ENCODE data around the gene RALGAPA2.

The RALGAPA2 gene

GRCh38 chr20:20417876-20418676 is 294.4 kb downstream of the RALGAPA2 start:
- no peak for ATAC-seq
- H3K4me1 Mint-ChIP-seq = peaks cover 34% of the 10 kb centered on the region
- H3K27ac Mint-ChIP-seq = no peak overlapping the region
- H3K4me3 Mint-ChIP-seq = no peak overlapping the region
- no peak for DNase-seq (ENCODE audit: low spot score in 2 of 2)
- no peaks in the 10 kb centered on the region for H3K9me3 Mint-ChIP-seq
- no peaks in the 10 kb centered on the region for H3K36me3 Mint-ChIP-seq

- no peaks in the 10 kb centered on the region for H3K9me3 Mint-ChIP-seq
- H3K36me3 Mint-ChIP-seq = peaks cover 7% of the 10 kb centered on the region
- ATAC-seq (no peak), DNase-seq (ENCODE audit: low spot score in 2 of 2) (no peak)
- H3K27ac Mint-ChIP-seq = no peak overlapping the region
- H3K4me3 Mint-ChIP-seq = no peak overlapping the region
- peaks cover 41% of the 10 kb centered on the region for H3K4me1 Mint-ChIP-seq
These were observed 297.1 kb downstream of the RALGAPA2 start for GRCh38 chr20:20415321-20415720.

- Mint-ChIP-seq H3K4me3 (no peak overlapping the region), H3K4me1 (peaks cover 37% of the 10 kb centered on the region), H3K9me3 (no peaks in the 10 kb centered on the region), H3K27ac (no peak overlapping the region), H3K36me3 (peaks cover 7% of the 10 kb centered on the region)
- DNase-seq (ENCODE audit: low spot score in 2 of 2) = no peak
- ATAC-seq = no peak
These were observed 297.7 kb downstream of the RALGAPA2 start for GRCh38 chr20:20414640-20415220.

DNA sequence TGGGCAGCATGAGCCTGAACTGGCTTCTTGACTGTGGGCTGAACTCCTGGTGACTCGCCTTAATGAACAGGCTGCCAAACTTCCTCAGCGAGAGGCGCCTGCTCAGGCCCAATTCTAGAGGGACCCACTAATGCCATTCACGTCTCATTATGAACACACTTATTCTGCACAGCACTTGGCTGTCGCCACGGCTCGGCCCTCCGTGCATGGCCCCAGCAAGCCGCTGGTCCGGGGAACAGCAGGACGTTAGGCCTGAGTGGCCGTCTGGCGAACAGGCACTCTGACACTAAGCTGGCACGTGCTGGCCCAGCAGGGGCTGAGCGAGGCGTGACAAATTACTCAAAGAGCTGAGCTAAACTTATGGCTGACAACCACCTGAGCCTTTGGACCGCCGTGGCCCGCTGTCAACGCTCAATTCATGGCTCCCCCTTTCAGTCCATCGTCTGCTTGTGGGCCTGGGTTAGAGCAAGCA is 298.6 kb downstream of the RALGAPA2 start:
- Mint-ChIP-seq H3K36me3 (peaks cover 7% of the 10 kb centered on the region), H3K9me3 (no peaks in the 10 kb centered on the region), H3K27ac (no peak overlapping the region), H3K4me1 (peaks cover 37% of the 10 kb centered on the region), H3K4me3 (no peak overlapping the region)
- ATAC-seq = no peak
- DNase-seq (ENCODE audit: low spot score in 2 of 2) = no peak

DNA sequence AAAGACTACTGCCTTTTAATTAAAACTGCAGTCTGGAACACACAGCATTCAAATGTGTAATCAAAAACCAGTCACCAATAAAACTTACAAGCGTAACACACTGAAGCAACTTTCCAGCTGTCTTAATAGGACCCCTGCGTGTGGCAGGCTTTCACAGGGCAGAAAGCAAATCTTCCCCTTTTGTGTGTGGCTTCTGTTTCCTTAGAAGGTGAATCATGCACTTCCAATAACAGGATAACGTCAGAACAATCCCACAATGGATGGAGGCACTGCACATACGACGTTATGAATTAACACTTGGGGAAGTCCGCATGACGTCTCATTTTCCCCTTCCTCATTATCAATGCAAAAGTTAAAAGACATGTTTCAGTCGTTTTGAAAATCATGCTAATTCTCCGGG is 299.7 kb downstream of the RALGAPA2 start:
- H3K4me1 Mint-ChIP-seq = peaks cover 32% of the 10 kb centered on the region
- peak; percentile 69 for ATAC-seq
- H3K27ac Mint-ChIP-seq = peak overlapping the region; percentile 38
- no peak overlapping the region for H3K4me3 Mint-ChIP-seq
- no peak for DNase-seq (ENCODE audit: low spot score in 2 of 2)
- H3K9me3 Mint-ChIP-seq = no peaks in the 10 kb centered on the region
- H3K36me3 Mint-ChIP-seq = peaks cover 7% of the 10 kb centered on the region

DNA sequence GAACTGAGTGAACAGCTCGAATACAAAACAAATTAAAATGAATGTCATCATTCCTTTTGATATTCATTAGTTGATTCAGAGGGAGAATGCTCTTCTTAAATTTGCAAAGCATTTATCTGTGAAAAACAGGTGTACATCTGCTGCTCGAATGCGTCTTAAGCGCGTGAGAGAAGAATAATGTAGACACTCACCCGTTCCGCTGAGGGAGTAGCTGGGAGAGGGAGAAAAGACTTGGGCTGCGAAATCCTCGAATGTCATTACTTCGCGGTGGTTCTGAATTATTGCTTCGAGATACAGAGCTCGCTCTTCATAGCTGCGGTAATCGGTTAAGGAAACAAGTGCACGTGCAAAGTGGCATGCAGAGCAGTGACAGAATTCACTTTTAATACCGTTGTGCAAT is 300.6 kb downstream of the RALGAPA2 start:
- no peaks in the 10 kb centered on the region for H3K9me3 Mint-ChIP-seq
- DNase-seq (ENCODE audit: low spot score in 2 of 2) = no peak
- no peak overlapping the region for H3K27ac Mint-ChIP-seq
- no peak for ATAC-seq
- peaks cover 7% of the 10 kb centered on the region for H3K36me3 Mint-ChIP-seq
- no peak overlapping the region for H3K4me3 Mint-ChIP-seq
- peaks cover 26% of the 10 kb centered on the region for H3K4me1 Mint-ChIP-seq

GRCh38 chr20:20411402-20411801 is 301.0 kb downstream of the RALGAPA2 start:
- H3K9me3 Mint-ChIP-seq = no peaks in the 10 kb centered on the region
- H3K36me3 Mint-ChIP-seq = peaks cover 7% of the 10 kb centered on the region
- H3K4me1 Mint-ChIP-seq = peaks cover 26% of the 10 kb centered on the region
- DNase-seq (ENCODE audit: low spot score in 2 of 2) = no peak
- no peak for ATAC-seq
- H3K27ac Mint-ChIP-seq = no peak overlapping the region
- no peak overlapping the region for H3K4me3 Mint-ChIP-seq

DNA sequence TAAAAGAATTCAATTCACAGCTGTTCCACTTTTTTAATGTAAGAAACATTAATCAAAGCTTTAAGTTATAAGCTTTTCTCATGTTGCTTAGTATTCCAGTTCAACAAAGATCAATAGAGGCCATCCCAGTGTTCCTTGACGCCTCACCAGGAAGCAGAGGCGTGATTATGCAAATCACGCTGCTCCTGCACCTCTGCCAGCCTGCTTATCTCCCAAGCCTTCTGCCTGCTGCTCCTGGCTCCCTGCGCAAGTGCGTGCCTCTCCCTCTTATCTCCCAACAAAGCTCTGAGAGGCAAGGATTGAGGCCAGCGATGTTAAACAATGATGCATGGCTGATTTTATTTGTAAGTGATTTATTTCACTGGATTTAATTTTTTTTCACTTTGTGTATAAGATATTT is 301.8 kb downstream of the RALGAPA2 start:
- Mint-ChIP-seq H3K36me3 (peaks cover 7% of the 10 kb centered on the region), H3K4me3 (no peak overlapping the region), H3K4me1 (peaks cover 21% of the 10 kb centered on the region), H3K27ac (no peak overlapping the region), H3K9me3 (no peaks in the 10 kb centered on the region)
- no peak for ATAC-seq
- DNase-seq (ENCODE audit: low spot score in 2 of 2) = no peak

DNA sequence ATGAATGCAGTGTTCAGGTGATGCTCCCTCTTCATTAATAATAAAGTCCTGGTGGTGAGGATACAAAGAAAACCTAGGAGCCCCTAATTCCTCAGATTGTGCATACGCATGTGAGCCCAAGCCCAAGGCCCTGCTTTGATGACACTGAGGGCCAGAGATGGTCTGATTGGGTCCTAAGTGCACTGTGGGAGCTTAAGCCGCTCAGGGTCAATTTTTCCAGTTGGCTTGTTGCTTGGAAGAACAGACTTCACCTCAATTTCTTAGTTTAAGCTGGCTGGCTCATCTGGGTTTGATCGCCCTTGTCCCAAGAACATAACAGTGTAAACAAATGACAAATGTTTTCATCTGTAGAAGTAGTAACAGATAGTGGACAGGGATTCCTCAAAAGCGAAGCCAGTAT is 303.1 kb downstream of the RALGAPA2 start:
- Mint-ChIP-seq H3K4me3 (no peak overlapping the region), H3K36me3 (peaks cover 7% of the 10 kb centered on the region), H3K9me3 (no peaks in the 10 kb centered on the region), H3K27ac (no peak overlapping the region), H3K4me1 (peaks cover 21% of the 10 kb centered on the region)
- no peak for DNase-seq (ENCODE audit: low spot score in 2 of 2)
- ATAC-seq = no peak

- Mint-ChIP-seq H3K4me1 (peaks cover 18% of the 10 kb centered on the region), H3K9me3 (no peaks in the 10 kb centered on the region), H3K36me3 (peaks cover 7% of the 10 kb centered on the region), H3K4me3 (no peak overlapping the region), H3K27ac (no peak overlapping the region)
- no peak for ATAC-seq
- DNase-seq (ENCODE audit: low spot score in 2 of 2) = no peak
These were observed 304.3 kb downstream of the RALGAPA2 start for GRCh38 chr20:20407891-20408805.

- no peaks in the 10 kb centered on the region for H3K4me1 Mint-ChIP-seq
- H3K4me3 Mint-ChIP-seq = no peak overlapping the region
- H3K27ac Mint-ChIP-seq = no peak overlapping the region
- no peak for ATAC-seq
- DNase-seq (ENCODE audit: low spot score in 2 of 2) = no peak
- peaks cover under 1% of the 10 kb centered on the region for H3K36me3 Mint-ChIP-seq
- no peaks in the 10 kb centered on the region for H3K9me3 Mint-ChIP-seq
These were observed 306.1 kb downstream of the RALGAPA2 start for GRCh38 chr20:20406306-20406705.

- H3K4me3 Mint-ChIP-seq = no peak overlapping the region
- no peak for DNase-seq (ENCODE audit: low spot score in 2 of 2)
- no peak for ATAC-seq
- H3K27ac Mint-ChIP-seq = no peak overlapping the region
- no peaks in the 10 kb centered on the region for H3K9me3 Mint-ChIP-seq
- no peaks in the 10 kb centered on the region for H3K4me1 Mint-ChIP-seq
- H3K36me3 Mint-ChIP-seq = no peaks in the 10 kb centered on the region
These were observed 306.8 kb downstream of the RALGAPA2 start for GRCh38 chr20:20405623-20406022.

DNA sequence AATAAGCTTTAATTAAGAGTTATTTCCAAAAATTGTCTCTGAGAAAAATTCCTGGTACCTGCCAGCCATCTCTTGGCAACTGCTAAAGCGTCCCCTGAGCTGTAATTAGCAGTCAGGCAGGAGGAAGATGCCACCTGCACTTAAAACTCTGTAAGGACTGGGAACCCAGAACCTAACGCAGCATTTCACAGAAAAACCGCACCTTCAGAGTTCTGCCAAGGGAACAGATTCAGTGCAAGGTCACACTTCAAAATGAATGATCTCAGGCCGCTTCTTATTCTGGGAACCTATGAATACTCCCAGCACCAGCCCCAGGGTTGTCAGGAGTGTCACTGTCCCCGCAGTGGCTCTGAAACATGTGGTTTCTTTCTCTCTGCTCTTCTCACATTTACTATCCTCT is 307.8 kb downstream of the RALGAPA2 start:
- DNase-seq (ENCODE audit: low spot score in 2 of 2) (no peak), ATAC-seq (no peak)
- no peaks in the 10 kb centered on the region for H3K4me1 Mint-ChIP-seq
- H3K4me3 Mint-ChIP-seq = no peak overlapping the region
- no peaks in the 10 kb centered on the region for H3K9me3 Mint-ChIP-seq
- no peaks in the 10 kb centered on the region for H3K36me3 Mint-ChIP-seq
- H3K27ac Mint-ChIP-seq = no peak overlapping the region

DNA sequence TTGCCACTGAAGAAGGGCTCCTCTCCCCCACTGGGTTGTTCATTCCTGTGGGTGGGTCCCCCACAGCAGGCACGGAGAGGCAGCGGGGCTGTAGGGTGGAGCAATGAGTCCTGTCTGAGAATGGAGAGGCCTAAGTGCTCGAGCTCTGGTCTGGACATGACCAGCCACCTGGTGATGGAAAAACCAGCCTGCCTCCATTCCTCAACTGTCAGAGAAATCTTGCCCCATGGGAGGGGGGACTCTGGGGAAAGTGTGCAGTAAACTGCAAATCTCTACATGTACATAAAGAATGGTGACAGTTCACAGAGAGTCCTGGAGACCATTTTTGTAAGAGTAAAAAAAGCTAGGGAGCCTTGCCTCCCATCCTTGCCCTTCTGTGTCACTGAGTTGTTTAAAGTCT is 310.5 kb downstream of the RALGAPA2 start:
- no peak overlapping the region for H3K4me3 Mint-ChIP-seq
- no peak overlapping the region for H3K27ac Mint-ChIP-seq
- ATAC-seq (no peak), DNase-seq (ENCODE audit: low spot score in 2 of 2) (no peak)
- H3K4me1 Mint-ChIP-seq = no peaks in the 10 kb centered on the region
- no peaks in the 10 kb centered on the region for H3K9me3 Mint-ChIP-seq
- no peaks in the 10 kb centered on the region for H3K36me3 Mint-ChIP-seq

All from stimulated activated effector memory CD8-positive, alpha-beta T cell treated with anti-CD3 and anti-CD28 coated beads, Interleukin-12 subunit alpha, Interleukin-12 subunit beta, amount 100 ng/mL, for 72 hours (primary cell).